Endothelial cell of umbilical vein (primary cell): Measurements from ENCODE around the gene EPB41L1.

ENCODE experiments used
- EZH2 ChIP-seq: IDR thresholded peaks from 2 replicates; pipeline ENCODE4 v1.6.1; 2012; ENCODE audit warnings: borderline replicate concordance, low read depth, mild to moderate bottlenecking, moderate library complexity, low read length, inconsistent platforms; ENCODE audit not compliant: severe bottlenecking
- MYC ChIP-seq: IDR thresholded peaks from one replicate; pipeline ENCODE4 v1.6.1; 2011; ENCODE audit warnings: mild to moderate bottlenecking, low read depth, low read length
- POLR2A ChIP-seq: IDR thresholded peaks from 2 replicates; pipeline ENCODE4 v1.6.1; 2012; ENCODE audit warnings: low read depth, mild to moderate bottlenecking, control low read depth, low read length
- POLR2AphosphoS5 ChIP-seq: IDR thresholded peaks from 2 replicates; pipeline ENCODE4 v1.6.1; 2012; ENCODE audit warnings: low read depth, mild to moderate bottlenecking, control low read depth, low read length, moderate library complexity; ENCODE audit not compliant: insufficient read depth
- TF ChIP-seq, protein P1 (sequence below), 2 donors: IDR thresholded peaks; 1 replicate in 1 of 2; 2 replicates in 1 of 2; pipeline ENCODE4 v1.5.1; 2011; ENCODE audit warnings: low read length in 2 of 2, mild to moderate bottlenecking in 2 of 2, moderate library complexity in 2 of 2, control low read depth in 1 of 2, inconsistent platforms in 1 of 2, low read depth in 1 of 2; ENCODE audit not compliant: insufficient read depth in 1 of 2; ENCODE audit errors: extremely low read depth in 1 of 2

DNA sequence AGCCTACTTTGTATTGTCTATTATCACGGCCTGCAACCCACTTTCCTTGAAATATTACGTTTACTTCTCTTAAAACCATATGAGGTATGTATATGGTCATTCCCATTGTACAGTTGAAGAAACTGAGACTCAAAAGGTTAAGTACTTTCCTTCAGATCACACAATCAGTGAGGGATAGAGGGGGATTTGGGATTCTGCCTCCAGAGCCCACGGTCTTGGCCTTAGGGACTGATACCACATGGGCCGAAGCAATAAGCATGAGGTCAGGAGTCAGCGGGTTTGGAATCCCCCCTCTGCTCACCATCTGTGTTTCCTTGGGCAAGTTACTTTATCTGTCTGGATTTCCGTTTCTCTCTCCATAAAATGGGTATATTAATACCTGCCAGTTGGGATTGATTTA is 19.4 kb upstream of the EPB41L1 start:
- TF ChIP-seq, protein P1, sequence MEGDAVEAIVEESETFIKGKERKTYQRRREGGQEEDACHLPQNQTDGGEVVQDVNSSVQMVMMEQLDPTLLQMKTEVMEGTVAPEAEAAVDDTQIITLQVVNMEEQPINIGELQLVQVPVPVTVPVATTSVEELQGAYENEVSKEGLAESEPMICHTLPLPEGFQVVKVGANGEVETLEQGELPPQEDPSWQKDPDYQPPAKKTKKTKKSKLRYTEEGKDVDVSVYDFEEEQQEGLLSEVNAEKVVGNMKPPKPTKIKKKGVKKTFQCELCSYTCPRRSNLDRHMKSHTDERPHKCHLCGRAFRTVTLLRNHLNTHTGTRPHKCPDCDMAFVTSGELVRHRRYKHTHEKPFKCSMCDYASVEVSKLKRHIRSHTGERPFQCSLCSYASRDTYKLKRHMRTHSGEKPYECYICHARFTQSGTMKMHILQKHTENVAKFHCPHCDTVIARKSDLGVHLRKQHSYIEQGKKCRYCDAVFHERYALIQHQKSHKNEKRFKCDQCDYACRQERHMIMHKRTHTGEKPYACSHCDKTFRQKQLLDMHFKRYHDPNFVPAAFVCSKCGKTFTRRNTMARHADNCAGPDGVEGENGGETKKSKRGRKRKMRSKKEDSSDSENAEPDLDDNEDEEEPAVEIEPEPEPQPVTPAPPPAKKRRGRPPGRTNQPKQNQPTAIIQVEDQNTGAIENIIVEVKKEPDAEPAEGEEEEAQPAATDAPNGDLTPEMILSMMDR (IDR thresholded peaks at IDR 0.05; ENCODE audit: extremely low read depth in 1 of 2, insufficient read depth in 1 of 2, low read depth in 1 of 2, low read length in 2 of 2) = no peak
- TF ChIP-seq POLR2A = no peak
- TF ChIP-seq EZH2 = no peak
- no peak for TF ChIP-seq POLR2AphosphoS5
- no peak for TF ChIP-seq MYC
